Type B pancreatic cell (in vitro differentiated cells): Measurements from ENCODE around the gene MORN1. TPM values are rescaled to one million over a fixed set of nuclear protein-coding genes. Genes with fewer than 3 reads are reported as not detected.

ENCODE experiments used
- DNase-seq: peaks from one replicate; pipeline ENCODE4 v3.0.0; 2021; ENCODE audit warnings: mixed read lengths; ENCODE audit not compliant: unreplicated experiment; ENCODE audit errors: extremely low spot score
- H3K27ac Mint-ChIP-seq: 2 replicates; pipeline ENCODE4 v1.8.0; 2021; ENCODE audit warnings: mild to moderate bottlenecking, mixed read lengths
- H3K27me3 Mint-ChIP-seq: 2 replicates; pipeline ENCODE4 v1.8.0; 2021; ENCODE audit warnings: mixed read lengths
- H3K36me3 Mint-ChIP-seq: 2 replicates; pipeline ENCODE4 v1.8.0; 2021; ENCODE audit warnings: mixed read lengths
- H3K4me1 Mint-ChIP-seq: one replicate; pipeline ENCODE4 v1.8.0; 2021; ENCODE audit warnings: mixed read lengths; ENCODE audit not compliant: unreplicated experiment
- H3K4me3 Mint-ChIP-seq: 2 replicates; pipeline ENCODE4 v1.8.0; 2021; ENCODE audit warnings: mild to moderate bottlenecking, mixed read lengths
- H3K9me3 Mint-ChIP-seq: 2 replicates; pipeline ENCODE4 v1.8.0; 2021; ENCODE audit warnings: mixed read lengths
- CTCF ChIP-seq: fragments of 200-600 bp; sonication (generic); conservative IDR thresholded peaks from 2 replicates; pipeline ENCODE4 v1.5.0; 2021; ENCODE audit warnings: antibody characterized with exemption, mild to moderate bottlenecking
- total RNA-seq: library from RNA; stranded (reverse); gene quantifications from 2 replicates; pipeline ENCODE4 v1.2.1, GENCODE V29; 2021; ENCODE audit warnings: low replicate concordance

Gene MORN1
- total RNA-seq, 1 donor from 2014 or later, result 27.5 TPM

- H3K27me3 Mint-ChIP-seq, result no peaks in the 10 kb centered on the region
- no peak for TF ChIP-seq CTCF
- H3K9me3 Mint-ChIP-seq, result no peaks in the 10 kb centered on the region
- H3K4me3 Mint-ChIP-seq, result no peak overlapping the region
- peaks cover 40% of the 10 kb centered on the region for H3K4me1 Mint-ChIP-seq
- no peak for DNase-seq
- H3K36me3 Mint-ChIP-seq, result no peaks in the 10 kb centered on the region
- peak overlapping the region; percentile 11 for H3K27ac Mint-ChIP-seq
These were observed 116.4 kb downstream of the MORN1 start for GRCh38 chr1:2274929-2275475.

GRCh38 chr1:2274231-2274928, 117.0 kb downstream of the MORN1 start:
- Mint-ChIP-seq H3K4me1 (peaks cover 36% of the 10 kb centered on the region), H3K9me3 (no peaks in the 10 kb centered on the region), H3K27me3 (no peaks in the 10 kb centered on the region), H3K27ac (no peak overlapping the region), H3K36me3 (no peaks in the 10 kb centered on the region), H3K4me3 (no peak overlapping the region)
- no peak for TF ChIP-seq CTCF
- DNase-seq, result no peak

- Mint-ChIP-seq H3K9me3 (no peaks in the 10 kb centered on the region), H3K4me3 (no peak overlapping the region), H3K27ac (no peak overlapping the region), H3K36me3 (no peaks in the 10 kb centered on the region), H3K4me1 (peaks cover 36% of the 10 kb centered on the region), H3K27me3 (no peaks in the 10 kb centered on the region)
- no peak for DNase-seq
- TF ChIP-seq CTCF, result no peak
These were observed 117.8 kb downstream of the MORN1 start for GRCh38 chr1:2273401-2274090.

- no peak for TF ChIP-seq CTCF
- H3K4me3 Mint-ChIP-seq, result no peak overlapping the region
- DNase-seq, result no peak
- no peaks in the 10 kb centered on the region for H3K36me3 Mint-ChIP-seq
- H3K4me1 Mint-ChIP-seq, result peaks cover 36% of the 10 kb centered on the region
- H3K27ac Mint-ChIP-seq, result no peak overlapping the region
- no peaks in the 10 kb centered on the region for H3K27me3 Mint-ChIP-seq
- H3K9me3 Mint-ChIP-seq, result no peaks in the 10 kb centered on the region
These were observed 118.5 kb downstream of the MORN1 start for GRCh38 chr1:2272686-2273400.

GRCh38 chr1:2271841-2272655, 119.3 kb downstream of the MORN1 start:
- DNase-seq, result no peak
- TF ChIP-seq CTCF, result no peak
- Mint-ChIP-seq H3K36me3 (no peaks in the 10 kb centered on the region), H3K4me1 (peaks cover 32% of the 10 kb centered on the region), H3K4me3 (peak overlapping the region; percentile 77), H3K27ac (peak overlapping the region; percentile 54), H3K27me3 (no peaks in the 10 kb centered on the region), H3K9me3 (no peaks in the 10 kb centered on the region)
